ENCODE data around the gene CEP104.
"Not testable (repeated sequence)": the region's sequence is repeated elsewhere in the genome, so short reads cannot be mapped to it uniquely, and the experiment has no call there.

CEP104 gene

DNA sequence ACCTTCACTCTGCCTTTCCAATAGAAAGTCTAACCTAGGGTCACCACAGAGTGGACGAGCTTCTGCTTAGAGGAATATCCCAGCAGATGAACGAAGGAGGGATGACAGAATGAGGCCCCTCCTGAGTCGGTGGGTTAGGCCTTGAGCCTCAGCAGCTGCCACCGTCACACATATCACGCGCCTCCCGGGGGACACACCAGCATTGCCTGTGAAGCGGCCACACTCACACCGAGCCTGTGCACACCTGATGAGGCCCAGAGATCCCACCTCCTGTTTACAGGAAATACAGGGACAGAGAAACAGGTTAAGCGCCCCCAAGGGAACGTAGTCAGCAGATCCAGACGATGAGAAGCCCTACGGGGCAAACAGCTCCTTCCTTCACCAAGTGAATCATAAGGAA, 35.6 kb downstream of the CEP104 start:
- DNase-seq: no peak

DNA sequence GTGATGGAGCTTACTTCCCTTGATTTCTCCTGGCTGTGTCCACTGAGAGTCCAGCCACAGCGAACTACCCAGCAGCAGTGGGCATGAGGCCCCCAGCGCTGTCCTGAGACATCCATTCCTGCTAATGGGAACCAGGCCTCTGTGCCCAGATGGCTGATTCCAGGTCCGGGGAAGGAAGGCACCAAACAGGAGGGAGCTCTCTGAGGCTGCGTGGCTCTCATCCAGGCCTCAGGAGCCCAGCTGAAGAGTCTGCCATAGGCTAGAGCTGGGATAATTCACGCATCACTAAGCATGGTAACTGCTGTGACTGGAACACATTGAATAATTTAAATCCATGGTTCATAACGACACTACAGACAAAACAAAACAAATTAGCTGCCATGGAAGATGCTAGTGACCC, 36.0 kb downstream of the CEP104 start:
- DNase-seq: no peak

DNA sequence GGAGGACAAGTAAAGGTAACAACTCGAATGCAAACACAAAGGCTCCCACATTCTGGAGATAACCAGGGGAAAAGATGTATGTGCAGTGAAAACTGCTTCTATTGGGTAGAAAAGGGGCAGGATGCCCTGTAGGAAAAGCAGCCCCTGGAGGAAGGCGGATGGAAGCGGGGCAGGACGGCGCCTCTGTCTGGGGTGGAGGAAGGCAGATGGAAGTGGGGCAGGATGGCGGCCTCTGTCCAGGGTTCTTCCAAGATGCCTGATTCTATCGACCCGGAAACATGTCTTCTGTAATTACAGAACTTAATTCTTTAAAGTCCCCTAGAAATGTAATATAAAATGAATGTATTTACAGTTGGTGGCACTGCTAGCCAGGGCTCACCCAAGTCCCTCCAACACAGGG, 36.7 kb downstream of the CEP104 start:
- no peak for DNase-seq

DNA sequence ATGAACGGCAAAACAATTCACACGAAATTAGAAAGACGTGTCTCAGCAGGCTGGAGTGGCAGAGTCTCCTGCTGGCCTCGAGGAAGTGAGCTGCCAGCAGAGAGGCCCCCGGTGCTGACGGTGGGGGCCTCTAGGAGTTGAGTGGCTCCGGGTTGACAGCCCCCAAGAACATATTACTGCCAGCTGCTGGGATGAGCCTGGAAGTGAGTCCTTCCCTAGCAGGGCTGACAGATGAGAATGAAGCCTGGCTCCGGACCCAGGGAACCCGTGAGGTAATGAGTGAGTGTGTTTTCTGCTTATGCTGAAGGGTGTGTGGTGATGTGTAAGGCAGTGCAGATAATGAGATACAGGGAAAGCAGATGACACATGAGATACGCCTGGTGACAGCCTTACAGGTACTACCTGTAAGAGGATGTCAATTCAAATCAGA, 37.2 kb downstream of the CEP104 start:
- no peak for DNase-seq

DNA sequence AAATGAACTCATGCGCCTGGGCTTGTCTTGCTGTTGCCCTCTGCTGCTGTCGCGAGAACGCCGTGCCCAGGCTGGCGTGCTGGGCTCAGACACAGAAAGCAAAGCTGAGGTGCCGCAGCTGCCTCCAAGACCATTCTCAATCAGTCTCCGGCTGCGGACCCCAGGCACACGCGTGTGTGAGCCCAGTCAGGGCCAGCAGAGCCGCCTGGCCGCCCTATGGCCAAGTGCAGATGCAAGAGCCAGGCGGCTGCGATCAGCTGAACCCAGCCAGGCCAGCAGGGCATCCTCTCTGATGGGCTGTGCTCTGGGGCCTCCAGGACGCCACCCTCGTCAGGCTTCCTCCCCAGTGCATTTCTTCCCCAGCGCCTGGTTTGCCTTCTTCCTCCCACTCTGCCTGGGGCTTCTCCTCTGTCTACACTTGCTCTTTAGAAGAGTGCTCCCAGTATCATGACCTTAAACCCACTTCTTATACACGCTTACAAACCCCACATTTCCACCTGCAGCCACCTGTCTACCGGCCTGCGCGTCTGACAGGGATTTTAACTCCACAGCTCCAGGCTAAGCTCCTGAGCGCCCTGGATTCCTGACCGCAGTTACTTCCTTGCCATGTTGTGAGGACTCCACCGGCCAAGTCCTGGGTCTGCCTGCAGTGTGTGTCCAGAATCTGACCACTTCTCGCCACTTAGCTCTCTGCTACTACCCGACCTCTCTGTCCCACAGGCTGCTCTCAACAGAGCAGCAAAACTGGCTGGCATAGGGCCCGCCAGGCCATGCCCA, 39.0 kb downstream of the CEP104 start:
- DNase-seq: no peak

DNA sequence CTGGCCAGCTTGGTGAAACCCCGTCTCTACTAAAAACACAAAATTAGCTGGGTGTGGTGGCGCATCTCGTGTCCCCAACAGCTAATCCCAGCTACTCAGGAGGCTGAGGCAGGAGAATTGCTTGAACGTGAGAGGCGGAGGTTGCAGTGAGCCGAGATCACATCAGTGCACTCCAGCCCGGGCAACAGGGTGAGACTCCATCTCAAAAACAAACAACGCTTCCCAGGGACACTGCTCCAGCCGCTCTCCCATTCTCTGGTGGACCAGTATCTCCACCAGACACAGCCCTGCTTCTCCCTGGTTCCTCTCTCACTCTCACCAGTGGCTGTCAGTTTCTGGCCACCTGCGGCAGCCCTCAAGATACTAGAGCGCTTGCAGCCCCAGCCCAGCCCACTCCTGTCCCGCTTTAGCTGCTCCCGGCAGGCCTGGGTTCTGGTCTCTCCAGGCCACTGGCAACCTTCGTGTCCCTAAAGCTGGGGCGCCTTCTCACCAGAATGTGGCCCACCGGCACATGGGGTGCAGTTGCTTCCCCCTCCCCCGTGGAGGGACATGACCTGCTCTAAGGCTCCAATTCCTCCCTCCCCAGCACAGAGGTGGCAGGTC, 39.8 kb downstream of the CEP104 start:
- DNase-seq: no peak

DNA sequence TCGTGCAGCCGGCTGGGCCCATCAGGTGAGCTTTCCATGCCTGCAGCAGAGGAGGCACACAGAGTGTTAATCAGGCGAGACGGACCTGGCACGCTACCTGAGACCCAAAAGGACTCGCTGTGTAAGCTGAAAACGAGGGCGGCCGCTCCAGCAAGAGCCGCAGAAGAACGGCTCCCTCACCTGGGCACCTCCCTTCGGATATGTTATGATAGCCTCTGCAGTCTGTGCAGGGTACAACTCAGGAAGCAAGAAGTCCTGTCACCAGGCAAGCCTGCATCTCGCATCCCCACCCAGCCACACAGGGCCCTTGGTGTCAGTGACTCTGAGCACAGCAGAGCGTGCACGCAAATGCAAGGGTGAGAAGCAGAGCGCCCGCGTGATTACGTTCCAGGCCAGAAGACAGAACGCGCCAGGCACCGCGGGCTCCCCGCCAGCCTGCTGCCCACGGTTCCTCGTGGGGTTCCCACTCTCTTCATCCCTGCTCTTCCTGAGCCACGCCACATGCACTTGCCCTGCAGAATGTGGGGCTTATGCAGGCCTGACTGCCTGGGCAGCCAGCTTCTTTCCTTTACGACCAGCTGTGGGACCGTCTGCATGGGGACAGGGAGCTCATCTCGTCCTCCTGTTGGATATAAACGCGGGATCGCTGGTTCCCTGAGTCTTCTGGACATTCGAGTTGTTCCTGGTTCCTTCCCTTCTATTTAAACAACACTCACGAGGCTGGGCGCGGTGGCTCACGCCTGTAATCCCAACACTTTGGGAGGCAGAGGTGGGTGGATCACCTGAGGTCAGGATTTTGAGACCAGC, 40.5 kb downstream of the CEP104 start:
- DNase-seq: no peak

DNA sequence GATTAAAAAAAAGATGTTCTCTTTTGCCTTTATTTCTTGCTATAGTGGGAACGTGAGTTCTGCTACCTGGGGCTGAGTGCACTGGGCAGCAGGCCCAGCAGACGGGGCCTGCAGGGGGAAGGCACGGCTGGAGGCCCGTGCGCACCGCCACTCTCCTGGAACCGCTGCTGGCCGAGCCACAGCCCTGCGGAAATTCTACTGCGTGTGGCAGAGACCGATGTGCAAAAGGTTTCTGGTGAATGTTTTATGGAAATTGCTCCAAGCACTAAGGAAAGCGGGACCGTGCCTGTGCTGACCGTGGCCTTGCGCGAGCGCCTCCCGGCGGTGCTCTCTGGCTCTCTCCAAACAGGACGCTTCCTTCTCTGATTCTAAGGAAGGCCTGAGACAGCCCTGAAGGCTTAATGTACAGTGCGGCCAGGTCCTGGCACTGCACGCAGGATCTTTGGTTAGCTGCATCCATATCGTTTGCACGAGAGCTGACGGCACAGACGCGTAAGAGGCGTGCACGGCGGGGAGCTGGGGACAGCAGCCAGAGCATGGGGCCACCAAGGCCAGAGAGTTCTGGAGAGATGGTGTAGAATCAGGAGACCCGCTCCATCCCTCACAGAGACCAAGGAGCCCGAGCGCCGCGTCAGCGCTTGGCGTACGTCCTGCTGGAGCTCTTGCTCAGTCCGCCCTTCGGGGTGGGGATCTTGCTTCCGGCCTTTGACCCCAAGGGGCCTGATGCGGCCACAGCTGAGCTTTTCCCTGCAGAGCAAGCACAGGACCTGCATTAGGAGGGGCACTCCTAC, 42.0 kb downstream of the CEP104 start:
- DNase-seq: no peak

DNA sequence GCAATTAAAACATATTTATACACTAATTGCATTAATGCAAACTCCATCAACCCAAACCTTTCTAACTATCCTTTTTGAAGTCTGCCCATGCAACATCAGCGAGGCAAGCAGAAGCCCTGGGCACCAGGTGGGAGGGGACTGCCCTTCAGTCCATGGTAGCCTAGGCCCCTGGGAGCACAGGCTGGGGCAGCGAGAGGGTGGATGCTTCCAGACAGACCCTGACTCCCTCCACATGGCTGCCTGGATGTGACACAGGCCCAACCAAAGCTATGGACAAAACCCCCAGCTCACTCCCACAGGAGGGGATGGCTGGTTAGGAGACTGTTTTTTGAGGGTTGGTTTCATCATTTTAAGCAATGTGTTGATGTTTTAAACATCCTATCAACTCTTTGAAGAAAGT, 42.9 kb downstream of the CEP104 start:
- no peak for DNase-seq

DNA sequence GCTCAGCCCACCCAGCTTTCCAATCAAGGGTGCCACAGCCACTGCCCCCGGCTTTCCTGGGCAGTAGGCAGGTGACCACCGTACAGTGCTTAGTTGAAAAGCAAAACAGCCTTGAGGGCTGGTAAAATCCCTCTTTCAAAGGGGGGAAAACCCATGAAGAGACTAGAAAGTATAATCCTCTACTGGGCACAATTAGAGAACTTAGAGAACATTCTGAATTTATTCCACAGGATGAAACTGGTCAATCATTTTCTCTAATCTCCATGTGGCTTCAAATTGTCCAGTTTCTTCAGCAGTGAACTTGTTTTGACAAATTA, 45.5 kb downstream of the CEP104 start:
- DNase-seq: no peak

DNA sequence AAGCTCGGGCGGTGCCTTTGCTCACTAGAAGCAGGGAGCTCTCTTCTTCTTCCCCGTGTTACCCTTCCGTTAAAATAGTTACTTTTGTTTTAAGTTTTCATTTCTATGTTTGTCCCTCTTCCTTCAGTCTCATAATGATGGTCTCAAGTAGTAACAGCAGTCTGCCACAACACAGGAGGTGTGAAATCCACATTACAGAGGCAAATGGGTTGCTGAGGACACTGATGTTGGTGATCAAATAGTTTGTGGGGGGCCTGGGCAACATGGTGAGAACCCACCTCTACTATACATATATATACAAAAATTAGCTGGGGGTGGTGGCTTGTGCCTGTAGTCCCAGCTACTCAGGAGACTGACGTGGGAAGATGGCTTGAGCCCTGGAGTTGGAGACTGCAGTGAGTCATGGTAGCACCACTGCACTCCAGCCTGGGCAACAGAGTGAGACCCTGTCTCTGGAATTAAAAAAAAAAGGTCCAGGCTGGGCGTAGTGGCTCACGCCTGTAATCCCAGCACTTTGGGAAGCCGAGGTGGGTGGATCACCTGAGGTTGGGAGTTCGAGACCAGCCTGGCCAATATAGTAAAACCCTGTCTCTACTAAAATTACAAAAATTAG, 46.8 kb downstream of the CEP104 start:
- DNase-seq: not testable (repeated sequence)

DNA sequence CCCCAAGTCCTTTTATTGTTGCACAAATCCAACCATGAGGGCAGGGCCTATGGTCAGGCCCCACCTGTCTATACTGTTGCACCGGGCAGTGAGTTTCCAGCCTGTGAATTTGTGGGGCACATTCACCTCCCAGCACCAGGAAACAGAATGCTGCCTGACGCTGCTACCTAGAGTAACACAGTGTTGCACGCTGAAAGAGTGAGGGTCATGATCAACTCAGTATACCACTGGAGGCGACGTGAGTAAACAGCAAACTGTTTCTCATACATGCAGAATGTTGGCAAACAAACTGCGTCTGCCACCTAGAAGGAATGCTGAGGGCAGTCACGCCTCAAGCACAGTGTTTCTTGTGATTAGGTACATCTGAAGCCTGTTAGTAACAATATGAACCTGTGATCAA, 47.3 kb downstream of the CEP104 start:
- DNase-seq: no peak

DNA sequence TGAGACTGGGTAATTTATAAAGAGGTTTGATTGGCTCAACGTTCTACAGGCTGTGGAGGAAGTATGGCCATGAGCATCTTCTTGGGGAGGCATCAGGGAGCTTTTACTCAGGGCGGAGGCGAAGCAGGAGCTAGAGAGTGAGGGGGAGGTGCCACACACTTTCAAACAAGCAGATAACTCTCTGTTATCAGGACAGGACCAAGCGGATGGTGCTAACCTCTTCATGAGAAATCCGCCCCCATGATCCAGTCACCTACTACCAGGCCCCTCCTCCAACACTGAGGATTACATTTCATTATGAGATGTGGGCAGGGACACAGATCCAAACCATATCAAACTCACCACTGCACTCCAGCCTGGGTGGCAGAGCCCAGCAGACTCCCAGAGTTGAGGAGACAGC, 49.2 kb downstream of the CEP104 start:
- no peak for DNase-seq

DNA sequence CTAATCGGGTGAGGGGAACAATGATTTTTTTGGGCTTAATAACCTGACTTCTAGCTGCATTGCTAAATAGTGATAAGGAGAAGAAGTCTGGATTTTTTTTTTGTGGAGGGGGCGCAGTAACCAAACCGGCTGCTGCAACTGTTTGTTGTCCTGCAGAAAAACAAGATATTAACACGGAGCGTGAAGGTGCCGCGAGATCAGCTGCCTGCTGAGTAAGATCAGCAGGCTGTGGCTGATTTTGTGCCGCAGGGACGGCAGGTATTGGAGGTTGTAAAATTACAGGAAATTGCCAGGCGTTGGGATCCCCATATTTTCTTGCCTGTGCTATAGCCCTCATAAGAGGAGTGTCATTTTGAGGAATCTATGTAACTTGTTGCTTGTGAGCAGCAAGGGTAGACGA, 52.0 kb downstream of the CEP104 start:
- DNase-seq: no peak

DNA sequence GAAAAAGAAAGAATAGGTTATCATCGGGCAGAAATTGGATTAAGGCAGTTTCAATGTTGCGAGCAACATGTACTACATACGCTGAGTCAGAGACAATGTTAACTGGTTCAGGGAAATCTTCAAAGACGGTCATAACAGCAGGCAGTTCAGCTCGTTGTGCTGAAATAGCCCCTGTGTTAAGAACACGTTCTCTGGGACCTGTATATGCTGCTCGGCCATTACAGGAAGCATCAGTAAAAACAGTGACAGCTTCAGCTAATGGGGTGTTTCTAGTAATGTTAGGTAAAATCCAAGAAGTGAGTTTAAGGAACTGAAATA, 52.4 kb downstream of the CEP104 start:
- DNase-seq: not testable (repeated sequence)

DNA sequence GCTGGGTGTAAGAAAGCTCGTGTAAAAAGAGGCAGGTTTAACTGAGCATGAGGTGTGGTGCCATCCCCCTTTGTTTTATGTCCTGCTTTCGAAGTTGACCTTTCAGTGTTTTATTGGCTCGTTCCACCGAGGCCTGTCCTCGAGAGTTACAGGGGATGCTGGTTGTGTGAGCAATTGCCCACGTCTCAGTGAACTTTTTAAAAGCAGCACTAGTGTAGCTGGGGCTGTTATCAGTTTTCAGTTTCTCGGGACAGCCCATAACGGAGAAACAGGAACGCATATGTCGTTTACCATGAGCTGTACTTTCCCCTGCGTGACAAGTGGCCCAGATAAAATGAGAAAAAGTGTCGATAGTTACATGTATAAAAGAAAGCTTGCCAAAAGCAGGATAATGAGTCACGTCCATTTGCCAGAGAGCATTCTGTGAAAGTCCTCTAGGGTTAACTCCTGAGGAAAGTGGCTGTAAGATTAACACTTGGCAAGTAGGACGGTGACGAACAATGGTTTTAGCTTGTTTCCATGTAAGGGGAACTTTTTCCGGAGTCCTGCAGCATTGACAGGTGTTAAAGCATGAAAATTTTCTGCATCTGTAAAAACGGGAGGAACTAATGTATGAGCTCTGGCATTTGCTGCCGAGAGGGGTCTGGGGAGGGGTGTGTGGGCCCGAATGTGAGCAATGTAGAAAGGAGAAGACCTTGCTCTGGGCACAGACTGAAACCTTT, 52.9 kb downstream of the CEP104 start:
- DNase-seq: no peak

DNA sequence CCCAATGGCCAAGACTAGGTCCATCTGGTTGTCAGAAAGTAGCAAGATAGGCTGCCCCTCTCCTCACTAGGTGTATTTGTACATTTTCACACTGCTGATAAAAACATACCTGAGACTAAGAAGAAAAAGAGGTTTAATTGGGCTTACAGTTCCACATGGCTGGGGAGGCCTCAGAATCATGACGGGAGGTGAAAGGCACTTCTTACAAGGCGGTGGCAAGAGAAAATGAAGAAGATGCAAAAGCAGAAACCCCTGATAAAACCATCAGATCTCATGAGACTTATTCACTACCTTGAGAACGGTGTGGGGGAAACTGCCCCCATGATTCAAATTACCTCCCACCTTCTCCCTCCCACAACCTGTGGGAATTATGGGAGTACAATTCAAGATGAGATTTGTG, 56.2 kb downstream of the CEP104 start:
- not testable (repeated sequence) for DNase-seq

DNA sequence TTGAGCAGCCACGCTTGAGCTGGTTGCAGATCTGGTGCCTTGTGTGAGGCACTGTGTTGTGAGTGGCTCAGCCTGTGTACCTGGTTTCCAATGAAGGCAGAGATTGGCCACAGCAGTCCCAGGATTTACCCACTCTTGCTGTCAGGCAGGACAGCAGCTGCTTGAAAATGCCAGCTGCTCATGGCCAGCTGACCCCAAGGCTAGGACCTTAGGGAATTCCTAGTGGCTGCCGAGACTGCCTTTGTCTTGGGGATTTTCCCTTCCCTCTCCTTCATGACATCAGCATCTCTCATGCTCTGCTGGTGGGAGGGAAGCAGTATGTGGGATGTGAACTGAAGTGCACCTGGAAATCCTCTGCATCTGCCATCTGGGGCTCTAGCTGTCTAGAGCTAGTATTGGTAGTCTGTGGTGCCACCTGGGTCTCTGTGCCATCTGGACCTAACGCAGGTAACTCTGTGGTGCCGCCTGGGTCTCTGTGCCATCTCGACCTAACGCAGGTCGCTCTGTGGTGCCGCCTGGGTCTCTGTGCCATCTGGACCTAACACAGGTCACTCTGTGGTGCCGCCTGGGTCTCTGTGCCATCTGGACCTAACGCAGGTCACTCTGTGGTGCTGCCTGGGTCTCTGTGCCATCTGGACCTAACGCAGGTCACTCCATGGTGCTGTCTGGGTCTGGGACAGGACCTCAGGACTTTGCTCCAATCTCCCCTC, 56.9 kb downstream of the CEP104 start:
- peak; percentile 24 for DNase-seq

DNA sequence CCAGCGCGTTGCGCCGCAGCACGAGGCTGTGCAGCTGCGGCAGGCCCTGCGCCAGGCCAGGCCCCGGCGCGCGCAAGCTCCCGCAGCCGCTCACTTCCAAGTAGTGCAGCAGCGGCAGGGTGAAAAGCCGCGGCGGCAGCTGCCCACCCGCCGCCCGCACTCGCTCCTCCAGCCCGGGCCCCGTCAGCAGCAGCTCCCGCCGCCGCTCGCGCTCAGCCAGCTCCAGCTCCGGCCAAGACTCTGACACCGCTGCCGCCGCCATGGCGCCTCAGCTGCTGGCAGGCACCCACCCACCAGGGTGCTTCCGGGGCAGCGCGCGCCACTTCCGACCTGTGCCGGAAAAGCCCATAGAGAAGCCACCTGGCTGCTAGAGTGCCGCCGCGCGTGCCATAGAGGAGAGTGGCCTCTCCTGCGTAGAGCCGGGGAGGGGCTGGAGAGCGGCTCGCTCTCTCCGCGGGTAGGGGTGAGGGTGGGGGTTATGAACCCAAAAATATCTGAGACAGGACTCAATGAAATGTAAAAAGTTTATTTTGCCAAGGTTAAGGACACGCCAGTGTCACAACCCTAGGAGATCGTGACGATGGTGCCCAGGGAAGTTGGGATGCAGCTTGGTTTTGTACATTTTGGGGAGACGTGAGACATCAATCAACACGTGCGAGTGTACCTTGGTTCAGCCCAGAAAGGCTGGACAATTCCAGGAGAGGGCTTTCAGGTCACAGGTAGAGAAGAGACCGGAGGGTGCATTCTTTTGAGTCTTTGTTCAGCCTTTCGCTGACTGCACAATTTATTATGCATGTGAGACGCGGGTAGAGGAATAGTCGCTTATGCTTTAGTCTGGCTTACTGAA, 60.6 kb downstream of the CEP104 start, which contains the start of gene LRRC47:
Gene LRRC47 (minus strand): TSS at position 284 of the 847 bp plus-strand sequence. CDS start 22 bp downstream, at position 262.
- DNase-seq: peak; percentile 95

DNA sequence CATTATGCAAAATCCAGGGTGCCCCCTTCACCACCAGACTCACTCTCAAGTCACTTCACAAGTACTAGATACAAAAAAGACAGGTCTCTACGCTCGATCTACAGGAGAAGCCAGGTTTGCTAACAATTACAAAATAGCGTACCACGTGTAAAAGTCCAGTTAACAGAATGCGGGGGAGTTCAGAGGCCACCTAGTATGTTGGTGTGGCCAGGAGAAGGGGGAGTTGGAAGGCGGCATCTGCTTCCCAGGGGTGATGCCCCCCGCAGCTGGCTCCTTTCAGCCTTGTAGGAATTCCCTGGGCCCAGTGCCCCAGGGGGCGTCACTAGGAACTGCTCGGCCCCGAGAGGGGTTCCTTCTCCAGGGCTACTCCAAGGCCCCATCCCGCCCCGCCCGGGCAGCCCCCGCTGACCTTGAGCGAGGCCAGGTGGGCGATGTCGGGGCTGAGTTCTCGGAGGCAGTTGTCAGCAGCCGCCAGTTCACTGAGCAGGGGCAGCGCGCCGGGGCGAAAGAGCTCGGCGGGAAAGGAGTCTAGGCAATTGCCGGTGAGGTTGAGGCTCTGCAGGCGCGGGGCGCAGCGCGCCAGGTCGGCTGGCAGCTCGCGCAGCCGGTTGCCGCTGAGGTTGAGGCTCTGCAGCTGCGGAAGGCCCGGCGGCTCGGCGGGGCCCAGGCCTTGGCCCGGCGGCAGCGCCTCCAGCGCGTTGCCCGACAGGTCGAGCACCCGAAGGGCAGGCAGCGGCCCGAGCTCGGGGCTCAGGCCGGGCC, 61.4 kb downstream of the CEP104 start:
- DNase-seq: no peak
